HCT116 (cell line): ENCODE data around the gene UGP2. TPM values are rescaled to one million over a fixed set of nuclear protein-coding genes. Genes with fewer than 3 reads are reported as not detected.

Experiments
- ATAC-seq: fragments of 200-7000 bp; cut with Tn5 transposase; 2 replicates; pipeline ENCODE4 v1.9.1; 2020; ENCODE audit warnings: mild to moderate bottlenecking, moderate library complexity
- Bru-seq: library from RNA; stranded (reverse); fragments of 400-500 nt; gene quantifications from one replicate; lab custom pipeline; 2021; lab: Mats Ljungman, UMichigan
- BruChase-seq, 2 experiments: library from RNA; stranded (reverse); fragments of 400-500 nt; gene quantifications; one replicate each; lab custom pipeline; 2021; lab: Mats Ljungman, UMichigan
- BruUV-seq: library from RNA; stranded (reverse); fragments of 400-500 nt; replicated peaks from 2 replicates; lab custom pipeline; 2021; lab: Mats Ljungman, UMichigan
- CTCF ChIA-PET: fragments of 300-600 bp; sonication (Branson Sonifier 250); formaldehyde crosslinking; loops from one replicate; lab custom pipeline; 2021; ENCODE audit warnings: antibody characterized with exemption; lab: Charles Lee
- POLR2A ChIA-PET: fragments of 300-600, 350-600 bp; sonication (Branson Sonifier 250); formaldehyde crosslinking; loops from one replicate; lab custom pipeline; 2021; ENCODE audit warnings: antibody characterized with exemption; lab: Charles Lee
- RAD21 ChIA-PET, 2 experiments: fragments of 300-600 bp; sonication (Branson Sonifier 250); formaldehyde crosslinking; loops; one replicate each; lab custom pipeline; 2023; ENCODE audit warnings: low total read pairs in 2 of 2; ENCODE audit not compliant: uncharacterized antibody in 2 of 2, unreplicated experiment in 2 of 2, low non-redundant PET in 1 of 2; lab: Charles Lee
- DNase-seq: peaks from one replicate; pipeline ENCODE4 v3.0.0-alpha.2; 2010; ENCODE audit warnings: low read depth, low spot score
- H2AFZ ChIP-seq: fragments of 200-600 bp; shearing (Covaris generic), sonication (generic); 2 replicates; pipeline ENCODE4 v1.6.1; 2017; ENCODE audit warnings: low read depth, mixed run types, mixed read lengths, antibody characterized with exemption, low read length; ENCODE audit not compliant: poor library complexity, severe bottlenecking
- H3K27ac ChIP-seq: 2 replicates; pipeline ENCODE4 v1.5.1; 2012; ENCODE audit warnings: low read depth, low read length
- H3K27me3 ChIP-seq: fragments of 200-600 bp; sonication (generic); 2 replicates; pipeline ENCODE4 v1.6.1; 2016; ENCODE audit warnings: mixed run types, low read length, mixed read lengths; ENCODE audit not compliant: insufficient read depth
- H3K36me3 ChIP-seq, 2 experiments: fragments of 200-500 bp in 1 of 2; fragments of 200-600 bp in 1 of 2; sonication (Bioruptor generic) in 1 of 2; sonication (generic) in 1 of 2; 2 replicates each; pipeline versions ENCODE4 v1.5.1 to v1.6.1; 2014 to 2016; ENCODE audit warnings: low read length in 2 of 2, inconsistent platforms in 1 of 2, mixed read lengths in 1 of 2, mixed run types in 1 of 2; ENCODE audit not compliant: insufficient read depth in 2 of 2, control insufficient read depth in 1 of 2
- H3K4me1 ChIP-seq, 2 experiments: fragments of 200-600 bp in 1 of 2; sonication (generic) in 1 of 2; 2 replicates each; pipeline versions ENCODE4 v1.5.1 to v1.6.1; 2012 to 2017; ENCODE audit warnings: low read length in 2 of 2, inconsistent platforms in 1 of 2, mild to moderate bottlenecking in 1 of 2, mixed read lengths in 1 of 2, mixed run types in 1 of 2, moderate library complexity in 1 of 2; ENCODE audit not compliant: insufficient read depth in 2 of 2, control insufficient read depth in 1 of 2
- H3K4me2 ChIP-seq: fragments of 200-600 bp; sonication (generic); 2 replicates; pipeline ENCODE4 v1.6.1; 2017; ENCODE audit warnings: mixed run types, low read length, mixed read lengths
- H3K4me3 ChIP-seq, 2 experiments: fragments of 200-600 bp in 1 of 2; sonication (generic) in 1 of 2; replicated peaks in 1 of 2; 2 replicates each; pipeline ENCODE4 v1.5.1; 2011 to 2016; ENCODE audit warnings: low read length in 2 of 2, control low read depth in 1 of 2, low read depth in 1 of 2, mild to moderate bottlenecking in 1 of 2, mixed read lengths in 1 of 2, mixed run types in 1 of 2
- H3K79me2 ChIP-seq: fragments of 200-600 bp; sonication (generic); 2 replicates; pipeline ENCODE4 v1.6.1; 2017; ENCODE audit warnings: mild to moderate bottlenecking, mixed run types, low read length, moderate library complexity, mixed read lengths; ENCODE audit not compliant: insufficient read depth
- H3K9ac ChIP-seq: fragments of 200-600 bp; sonication (generic); 2 replicates; pipeline ENCODE4 v1.6.1; 2016; ENCODE audit warnings: low read length, mixed read lengths
- H3K9me2 ChIP-seq: fragments of 200-600 bp; sonication (generic), shearing (Covaris generic); 2 replicates; pipeline ENCODE4 v1.6.1; 2017; ENCODE audit warnings: mixed run types, mild to moderate bottlenecking, moderate library complexity; ENCODE audit not compliant: insufficient read depth
- H3K9me3 ChIP-seq, 2 experiments: fragments of 200-500 bp in 1 of 2; fragments of 200-600 bp in 1 of 2; sonication (Bioruptor generic) in 1 of 2; sonication (generic) in 1 of 2; 2 replicates each; pipeline ENCODE4 v1.6.1; 2014 to 2017; ENCODE audit warnings: low read length in 2 of 2, mixed read lengths in 2 of 2, inconsistent platforms in 1 of 2, low read depth in 1 of 2, mild to moderate bottlenecking in 1 of 2, mixed run types in 1 of 2, moderate library complexity in 1 of 2; ENCODE audit not compliant: control insufficient read depth in 1 of 2, insufficient read depth in 1 of 2
- H4K20me1 ChIP-seq: fragments of 200-600 bp; sonication (generic), shearing (Covaris generic); 2 replicates; pipeline ENCODE4 v1.6.1; 2017; ENCODE audit warnings: mixed run types, mild to moderate bottlenecking, moderate library complexity; ENCODE audit not compliant: insufficient read depth
- ATF3 ChIP-seq: IDR thresholded peaks from 2 replicates; pipeline ENCODE4 v1.6.1; 2012
- EGR1 ChIP-seq: IDR thresholded peaks from 2 replicates; pipeline ENCODE4 v1.6.1; 2012; ENCODE audit warnings: low read depth
- ELF1 ChIP-seq: IDR thresholded peaks from 2 replicates; pipeline ENCODE4 v1.6.1; 2012; ENCODE audit warnings: low read depth, borderline replicate concordance
- EZH2 ChIP-seq: fragments of 200-600 bp; sonication (generic); IDR thresholded peaks from 2 replicates; pipeline ENCODE4 v1.6.1; 2017; ENCODE audit warnings: antibody characterized with exemption, mixed run types
- FOSL1 ChIP-seq: IDR thresholded peaks from 2 replicates; pipeline ENCODE4 v1.6.1; 2012; ENCODE audit warnings: low read depth
- POLR2A ChIP-seq: IDR thresholded peaks from 2 replicates; pipeline ENCODE4 v1.7.0; 2011; ENCODE audit warnings: borderline replicate concordance; ENCODE audit not compliant: insufficient read depth, insufficient read length; ENCODE audit errors: extremely low read depth
- POLR2AphosphoS5 ChIP-seq: IDR thresholded peaks from 2 replicates; pipeline ENCODE4 v1.6.1; 2011; ENCODE audit warnings: mild to moderate bottlenecking, low read depth, low read length, moderate library complexity
- RAD21 ChIP-seq: IDR thresholded peaks from 2 replicates; pipeline ENCODE4 v1.6.1; 2012; ENCODE audit warnings: low read depth, mild to moderate bottlenecking
- REST ChIP-seq: IDR thresholded peaks from 2 replicates; pipeline ENCODE4 v1.6.1; 2012; ENCODE audit warnings: low read depth
- SP1 ChIP-seq: IDR thresholded peaks from 2 replicates; pipeline ENCODE4 v1.6.1; 2012; ENCODE audit warnings: low read depth
- SRF ChIP-seq: IDR thresholded peaks from 2 replicates; pipeline ENCODE4 v1.6.1; 2012; ENCODE audit warnings: low read depth
- TCF7L2 ChIP-seq: IDR thresholded peaks from 2 replicates; pipeline ENCODE4 v1.7.0; 2011; ENCODE audit warnings: borderline replicate concordance, inconsistent platforms; ENCODE audit not compliant: insufficient read depth, insufficient read length; ENCODE audit errors: extremely low read depth
- ZBTB33 ChIP-seq: IDR thresholded peaks from 2 replicates; pipeline ENCODE4 v1.6.1; 2011; ENCODE audit warnings: mild to moderate bottlenecking, low read length, moderate library complexity; ENCODE audit not compliant: insufficient replicate concordance; ENCODE audit errors: extremely low read depth
- ZFX ChIP-seq: fragments of 450-650 bp; IDR thresholded peaks from 2 replicates; pipeline ENCODE4 v1.6.1; 2017
- intact Hi-C: fragments of 100-400 bp; cut with micrococcal nuclease; formaldehyde crosslinking; loops from 2 replicates; pipeline ENCODE4 v1.10.0; 2022
- long read RNA-seq: library from polyadenylated mRNA; unstranded; transcript quantifications from one replicate; pipeline ENCODE4 v2.0.0, GENCODE V29; 2021; ENCODE audit not compliant: unreplicated experiment
- polyA plus RNA-seq: library from polyadenylated mRNA; unstranded; fragments of >200 nt; gene quantifications from 2 replicates; pipeline ENCODE4 v1.2.1, GENCODE V29; 2012; ENCODE audit warnings: missing spikeins
- total RNA-seq: library from RNA; stranded (reverse); gene quantifications from one replicate; pipeline ENCODE4 v1.2.1, GENCODE V29; 2021; ENCODE audit not compliant: unreplicated experiment
- TF ChIP-seq, protein P1 (sequence below), 3 experiments: fragments of 200-600 bp in 1 of 3; sonication (generic) in 1 of 3; IDR thresholded peaks in 2 of 3; conservative IDR thresholded peaks in 1 of 3; 2 replicates each; pipeline ENCODE4 v1.5.1; 2012 to 2017; ENCODE audit warnings: low read depth in 2 of 3, low read length in 2 of 3, antibody characterized with exemption in 1 of 3, borderline replicate concordance in 1 of 3, control low read depth in 1 of 3, mild to moderate bottlenecking in 1 of 3, mixed read lengths in 1 of 3, mixed run types in 1 of 3, moderate library complexity in 1 of 3; ENCODE audit not compliant: insufficient read depth in 1 of 3

Gene UGP2
- total RNA-seq (57.1 TPM), Bru-seq, nascent RNA (percentile 75 among the genes with signal in this experiment), BruChase-seq, experiment 1, labeled RNA remaining after a 6-hour chase (percentile 76 among the genes with signal in this experiment), BruChase-seq, experiment 2, labeled RNA remaining after a 2-hour chase (percentile 68 among the genes with signal in this experiment)
- polyA plus RNA-seq: 18.1 and 23.9 TPM in 2 replicates
- long read RNA-seq, transcript UGP2-201 (10 exons, 2,338 nt): minor isoform, 21 of 111 reads
- long read RNA-seq, transcript UGP2-202 (10 exons, 2,136 nt): major isoform, 65 of 111 reads
- long read RNA-seq, partial matches to known transcripts: 8 of 111 reads
- long read RNA-seq, other reads (novel, unspliced or antisense): 15 of 111 reads

GRCh38 chr2:63841254-63842022, at the start of gene UGP2:
TSS of gene UGP2 (plus strand) at chr2:63841896. CDS start at chr2:63842186, 290 bp downstream.
- H3K79me2 ChIP-seq: peaks cover 48% of the 10 kb centered on the region
- peak within 1 kb of the TSS; percentile 90 for H3K4me2 ChIP-seq
- BruUV-seq: no TSS peak
- peak within 1 kb of the TSS; percentile 90 for H3K9ac ChIP-seq
- ChIA-PET CTCF (interaction anchor here (1.2 to 4.8 kb wide), 6 partner anchors 8 to 354 kb away, joined by 3 to 16 read pairs (median 4); no protein-coding TSS in a partner anchor), RAD21 (interaction anchor here (0.7 to 0.8 kb wide), 2 partner anchors 143 to 177 kb away, joined by 4 read pairs; no protein-coding TSS in a partner anchor), POLR2A (interaction anchor here (0.7 to 2.3 kb wide), 16 partner anchors 9 to 253 kb away, joined by 3 to 14 read pairs (median 4); partner anchors contain the start of genes MDH1 and WDPCP)
- peak; percentile 80 for DNase-seq
- H3K36me3 ChIP-seq: no peaks in the 10 kb centered on the region
- H3K9me3 ChIP-seq: no peaks in the 10 kb centered on the region
- peak within 1 kb of the TSS; percentile 94 for H3K27ac ChIP-seq
- peak; percentile 78 for ATAC-seq
- no peaks in the 10 kb centered on the region for H3K9me2 ChIP-seq
- peaks cover 7 to 18% of the 10 kb centered on the region in 2 experiments; a peak in 3 of 4 replicates for H3K4me1 ChIP-seq
- peak within 1 kb of the TSS; percentile 80 to 84 for H3K4me3 ChIP-seq
- H4K20me1 ChIP-seq: no peaks in the 10 kb centered on the region
- intact Hi-C loops: loop anchor here (5.0 kb wide), 1 partner anchor 144 kb away; no protein-coding TSS in a partner anchor
- no peaks in the 10 kb centered on the region for H3K27me3 ChIP-seq
- peak within 1 kb of the TSS; percentile 37 for H2AFZ ChIP-seq
- TF ChIP-seq ZBTB33: no peak
- TF ChIP-seq FOSL1: no peak; the same call in 1 of the 2 replicates
- TF ChIP-seq ZFX: peak; percentile 78
- peak; percentile 67; the same call in 1 of the 2 replicates for TF ChIP-seq EGR1
- TF ChIP-seq SRF: peak; percentile 59; the same call in 1 of the 2 replicates
- TF ChIP-seq EZH2: no peak
- no peak for TF ChIP-seq ATF3
- TF ChIP-seq POLR2AphosphoS5: peak; percentile 93
- peak; percentile 18; the same call in 1 of the 2 replicates for TF ChIP-seq ELF1
- TF ChIP-seq TCF7L2: no peak
- TF ChIP-seq SP1: peak; percentile 29; the same call in 1 of the 2 replicates
- TF ChIP-seq RAD21: no peak
- TF ChIP-seq REST: no peak
- TF ChIP-seq POLR2A: no peak
- TF ChIP-seq, protein P1, sequence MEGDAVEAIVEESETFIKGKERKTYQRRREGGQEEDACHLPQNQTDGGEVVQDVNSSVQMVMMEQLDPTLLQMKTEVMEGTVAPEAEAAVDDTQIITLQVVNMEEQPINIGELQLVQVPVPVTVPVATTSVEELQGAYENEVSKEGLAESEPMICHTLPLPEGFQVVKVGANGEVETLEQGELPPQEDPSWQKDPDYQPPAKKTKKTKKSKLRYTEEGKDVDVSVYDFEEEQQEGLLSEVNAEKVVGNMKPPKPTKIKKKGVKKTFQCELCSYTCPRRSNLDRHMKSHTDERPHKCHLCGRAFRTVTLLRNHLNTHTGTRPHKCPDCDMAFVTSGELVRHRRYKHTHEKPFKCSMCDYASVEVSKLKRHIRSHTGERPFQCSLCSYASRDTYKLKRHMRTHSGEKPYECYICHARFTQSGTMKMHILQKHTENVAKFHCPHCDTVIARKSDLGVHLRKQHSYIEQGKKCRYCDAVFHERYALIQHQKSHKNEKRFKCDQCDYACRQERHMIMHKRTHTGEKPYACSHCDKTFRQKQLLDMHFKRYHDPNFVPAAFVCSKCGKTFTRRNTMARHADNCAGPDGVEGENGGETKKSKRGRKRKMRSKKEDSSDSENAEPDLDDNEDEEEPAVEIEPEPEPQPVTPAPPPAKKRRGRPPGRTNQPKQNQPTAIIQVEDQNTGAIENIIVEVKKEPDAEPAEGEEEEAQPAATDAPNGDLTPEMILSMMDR (IDR thresholded peaks at IDR 0.05 in 2 of 3, conservative IDR thresholded peaks at IDR 0.05 in 1 of 3; ENCODE audit: borderline replicate concordance in 1 of 3, insufficient read depth in 1 of 3, low read depth in 2 of 3, low read length in 2 of 3): peak; percentile 17 to 21 (median 20); a peak in 3 of 6 replicates
